Measurements from ENCODE around the gene ATG10. TPM values are rescaled to one million over a fixed set of nuclear protein-coding genes. Genes with fewer than 3 reads are reported as not detected.

Gene ATG10
- total and polyA plus RNA-seq, 2 experiments from 2014 or later: 12.5 to 17.7 TPM

- no peak overlapping the region for H3K4me2 ChIP-seq
- H3K4me1 ChIP-seq (ENCODE audit: insufficient read depth): no peaks in the 10 kb centered on the region
- Mint-ChIP-seq H3K27me3 (ENCODE audit: insufficient read depth, low read depth, poor library complexity) (no peaks in the 10 kb centered on the region), H3K9me3 (no peaks in the 10 kb centered on the region; the same call in 2 of the 3 replicates), H3K27ac (no peak overlapping the region), H3K4me1 (no peaks in the 10 kb centered on the region; the same call in 2 of the 3 replicates), H3K4me3 (no peak overlapping the region), H3K36me3 (ENCODE audit: low read depth) (no peaks in the 10 kb centered on the region)
- H3K4me3 ChIP-seq: no peak overlapping the region
- H3K36me3 ChIP-seq (ENCODE audit: insufficient read depth): no peaks in the 10 kb centered on the region
- no peaks in the 10 kb centered on the region for H3K27me3 ChIP-seq (ENCODE audit: insufficient read depth)
- DNase-seq (ENCODE audit: low spot score) (no peak), ATAC-seq (no peak)
- no peaks in the 10 kb centered on the region for H4K20me1 ChIP-seq (replicated peaks; ENCODE audit: insufficient read depth)
- H3K9me2 ChIP-seq (ENCODE audit: insufficient read depth): no peaks in the 10 kb centered on the region
- H3K27ac ChIP-seq (ENCODE audit: low read depth): no peak overlapping the region
- TF ChIP-seq JUNB (IDR thresholded peaks at IDR 0.05; ENCODE audit: unreplicated experiment) (no peak), REST (IDR thresholded peaks at IDR 0.05; ENCODE audit: unreplicated experiment) (no peak), EZH2 (IDR thresholded peaks at IDR 0.05; ENCODE audit: low read depth, unreplicated experiment) (no peak), STAT1 (IDR thresholded peaks at IDR 0.05; ENCODE audit: unreplicated experiment) (no peak), ZNF331 (CRISPR knock-in tag; IDR thresholded peaks at IDR 0.05; ENCODE audit: low read depth) (no peak), NANOG (IDR thresholded peaks at IDR 0.05; ENCODE audit: borderline replicate concordance) (no peak), EZH2phosphoT487 (IDR thresholded peaks at IDR 0.05; ENCODE audit: unreplicated experiment) (no peak), ZNF114 (CRISPR knock-in tag; IDR thresholded peaks at IDR 0.05) (no peak), CREB1 (CRISPR knock-in tag; IDR thresholded peaks at IDR 0.05; ENCODE audit: low read depth) (no peak), POLR2AphosphoS5 (IDR thresholded peaks at IDR 0.05; ENCODE audit: low read depth) (no peak)
- TF ChIP-seq, protein P1, sequence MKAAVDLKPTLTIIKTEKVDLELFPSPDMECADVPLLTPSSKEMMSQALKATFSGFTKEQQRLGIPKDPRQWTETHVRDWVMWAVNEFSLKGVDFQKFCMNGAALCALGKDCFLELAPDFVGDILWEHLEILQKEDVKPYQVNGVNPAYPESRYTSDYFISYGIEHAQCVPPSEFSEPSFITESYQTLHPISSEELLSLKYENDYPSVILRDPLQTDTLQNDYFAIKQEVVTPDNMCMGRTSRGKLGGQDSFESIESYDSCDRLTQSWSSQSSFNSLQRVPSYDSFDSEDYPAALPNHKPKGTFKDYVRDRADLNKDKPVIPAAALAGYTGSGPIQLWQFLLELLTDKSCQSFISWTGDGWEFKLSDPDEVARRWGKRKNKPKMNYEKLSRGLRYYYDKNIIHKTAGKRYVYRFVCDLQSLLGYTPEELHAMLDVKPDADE (IDR thresholded peaks at IDR 0.05): no peak
- TF ChIP-seq, protein P2, sequence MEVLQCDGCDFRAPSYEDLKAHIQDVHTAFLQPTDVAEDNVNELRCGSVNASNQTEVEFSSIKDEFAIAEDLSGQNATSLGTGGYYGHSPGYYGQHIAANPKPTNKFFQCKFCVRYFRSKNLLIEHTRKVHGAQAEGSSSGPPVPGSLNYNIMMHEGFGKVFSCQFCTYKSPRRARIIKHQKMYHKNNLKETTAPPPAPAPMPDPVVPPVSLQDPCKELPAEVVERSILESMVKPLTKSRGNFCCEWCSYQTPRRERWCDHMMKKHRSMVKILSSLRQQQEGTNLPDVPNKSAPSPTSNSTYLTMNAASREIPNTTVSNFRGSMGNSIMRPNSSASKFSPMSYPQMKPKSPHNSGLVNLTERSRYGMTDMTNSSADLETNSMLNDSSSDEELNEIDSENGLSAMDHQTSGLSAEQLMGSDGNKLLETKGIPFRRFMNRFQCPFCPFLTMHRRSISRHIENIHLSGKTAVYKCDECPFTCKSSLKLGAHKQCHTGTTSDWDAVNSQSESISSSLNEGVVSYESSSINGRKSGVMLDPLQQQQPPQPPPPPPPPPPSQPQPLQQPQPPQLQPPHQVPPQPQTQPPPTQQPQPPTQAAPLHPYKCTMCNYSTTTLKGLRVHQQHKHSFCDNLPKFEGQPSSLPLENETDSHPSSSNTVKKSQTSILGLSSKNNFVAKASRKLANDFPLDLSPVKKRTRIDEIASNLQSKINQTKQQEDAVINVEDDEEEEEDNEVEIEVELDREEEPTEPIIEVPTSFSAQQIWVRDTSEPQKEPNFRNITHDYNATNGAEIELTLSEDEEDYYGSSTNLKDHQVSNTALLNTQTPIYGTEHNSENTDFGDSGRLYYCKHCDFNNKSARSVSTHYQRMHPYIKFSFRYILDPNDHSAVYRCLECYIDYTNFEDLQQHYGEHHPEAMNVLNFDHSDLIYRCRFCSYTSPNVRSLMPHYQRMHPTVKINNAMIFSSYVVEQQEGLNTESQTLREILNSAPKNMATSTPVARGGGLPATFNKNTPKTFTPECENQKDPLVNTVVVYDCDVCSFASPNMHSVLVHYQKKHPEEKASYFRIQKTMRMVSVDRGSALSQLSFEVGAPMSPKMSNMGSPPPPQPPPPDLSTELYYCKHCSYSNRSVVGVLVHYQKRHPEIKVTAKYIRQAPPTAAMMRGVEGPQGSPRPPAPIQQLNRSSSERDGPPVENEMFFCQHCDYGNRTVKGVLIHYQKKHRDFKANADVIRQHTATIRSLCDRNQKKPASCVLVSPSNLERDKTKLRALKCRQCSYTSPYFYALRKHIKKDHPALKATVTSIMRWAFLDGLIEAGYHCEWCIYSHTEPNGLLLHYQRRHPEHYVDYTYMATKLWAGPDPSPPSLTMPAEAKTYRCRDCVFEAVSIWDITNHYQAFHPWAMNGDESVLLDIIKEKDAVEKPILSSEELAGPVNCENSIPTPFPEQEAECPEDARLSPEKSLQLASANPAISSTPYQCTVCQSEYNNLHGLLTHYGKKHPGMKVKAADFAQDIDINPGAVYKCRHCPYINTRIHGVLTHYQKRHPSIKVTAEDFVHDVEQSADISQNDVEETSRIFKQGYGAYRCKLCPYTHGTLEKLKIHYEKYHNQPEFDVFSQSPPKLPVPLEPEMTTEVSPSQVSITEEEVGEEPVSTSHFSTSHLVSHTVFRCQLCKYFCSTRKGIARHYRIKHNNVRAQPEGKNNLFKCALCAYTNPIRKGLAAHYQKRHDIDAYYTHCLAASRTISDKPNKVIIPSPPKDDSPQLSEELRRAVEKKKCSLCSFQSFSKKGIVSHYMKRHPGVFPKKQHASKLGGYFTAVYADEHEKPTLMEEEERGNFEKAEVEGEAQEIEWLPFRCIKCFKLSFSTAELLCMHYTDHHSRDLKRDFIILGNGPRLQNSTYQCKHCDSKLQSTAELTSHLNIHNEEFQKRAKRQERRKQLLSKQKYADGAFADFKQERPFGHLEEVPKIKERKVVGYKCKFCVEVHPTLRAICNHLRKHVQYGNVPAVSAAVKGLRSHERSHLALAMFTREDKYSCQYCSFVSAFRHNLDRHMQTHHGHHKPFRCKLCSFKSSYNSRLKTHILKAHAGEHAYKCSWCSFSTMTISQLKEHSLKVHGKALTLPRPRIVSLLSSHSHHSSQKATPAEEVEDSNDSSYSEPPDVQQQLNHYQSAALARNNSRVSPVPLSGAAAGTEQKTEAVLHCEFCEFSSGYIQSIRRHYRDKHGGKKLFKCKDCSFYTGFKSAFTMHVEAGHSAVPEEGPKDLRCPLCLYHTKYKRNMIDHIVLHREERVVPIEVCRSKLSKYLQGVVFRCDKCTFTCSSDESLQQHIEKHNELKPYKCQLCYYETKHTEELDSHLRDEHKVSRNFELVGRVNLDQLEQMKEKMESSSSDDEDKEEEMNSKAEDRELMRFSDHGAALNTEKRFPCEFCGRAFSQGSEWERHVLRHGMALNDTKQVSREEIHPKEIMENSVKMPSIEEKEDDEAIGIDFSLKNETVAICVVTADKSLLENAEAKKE (CRISPR knock-in tag; IDR thresholded peaks at IDR 0.05): no peak
- TF ChIP-seq, protein P3, sequence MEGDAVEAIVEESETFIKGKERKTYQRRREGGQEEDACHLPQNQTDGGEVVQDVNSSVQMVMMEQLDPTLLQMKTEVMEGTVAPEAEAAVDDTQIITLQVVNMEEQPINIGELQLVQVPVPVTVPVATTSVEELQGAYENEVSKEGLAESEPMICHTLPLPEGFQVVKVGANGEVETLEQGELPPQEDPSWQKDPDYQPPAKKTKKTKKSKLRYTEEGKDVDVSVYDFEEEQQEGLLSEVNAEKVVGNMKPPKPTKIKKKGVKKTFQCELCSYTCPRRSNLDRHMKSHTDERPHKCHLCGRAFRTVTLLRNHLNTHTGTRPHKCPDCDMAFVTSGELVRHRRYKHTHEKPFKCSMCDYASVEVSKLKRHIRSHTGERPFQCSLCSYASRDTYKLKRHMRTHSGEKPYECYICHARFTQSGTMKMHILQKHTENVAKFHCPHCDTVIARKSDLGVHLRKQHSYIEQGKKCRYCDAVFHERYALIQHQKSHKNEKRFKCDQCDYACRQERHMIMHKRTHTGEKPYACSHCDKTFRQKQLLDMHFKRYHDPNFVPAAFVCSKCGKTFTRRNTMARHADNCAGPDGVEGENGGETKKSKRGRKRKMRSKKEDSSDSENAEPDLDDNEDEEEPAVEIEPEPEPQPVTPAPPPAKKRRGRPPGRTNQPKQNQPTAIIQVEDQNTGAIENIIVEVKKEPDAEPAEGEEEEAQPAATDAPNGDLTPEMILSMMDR (conservative IDR thresholded peaks at IDR 0.05; ENCODE audit: low read depth in 2 of 2): no peak
- H3F3A ChIP-seq (replicated peaks; ENCODE audit: low read depth): no peaks in the 10 kb centered on the region
- H2AFZ ChIP-seq: peak overlapping the region; percentile 84
- H3K79me2 ChIP-seq (replicated peaks; ENCODE audit: insufficient read depth): no peaks in the 10 kb centered on the region
These were observed 45.8 kb upstream of the ATG10 start for GRCh38 chr5:81925981-81926380.
